Caco-2 (cell line): ENCODE results near the gene ZNF76. TPM values are rescaled to one million over a fixed set of nuclear protein-coding genes. Genes with fewer than 3 reads are reported as not detected.

Experiments
- BruUV-seq: library from RNA; stranded (reverse); fragments of 400-500 nt; replicated peaks from 2 replicates; lab custom pipeline; 2021; lab: Mats Ljungman, UMichigan
- CTCF ChIA-PET: fragments of 300-600 bp; sonication (Branson Sonifier 250); formaldehyde crosslinking; loops from one replicate; lab custom pipeline; 2022; ENCODE audit warnings: antibody characterized with exemption; lab: Charles Lee
- POLR2A ChIA-PET: fragments of 300-600 bp; sonication (Branson Sonifier 250); formaldehyde crosslinking; loops from one replicate; lab custom pipeline; 2022; ENCODE audit warnings: antibody characterized with exemption; lab: Charles Lee
- DNase-seq, 2 experiments: peaks; one replicate each; pipeline versions ENCODE4 v3.0.0 to v3.0.0-alpha.2; 2020 to 2022
- H3K27me3 ChIP-seq: replicated peaks from 2 replicates; pipeline ENCODE4 v1.6.0; 2011; ENCODE audit warnings: low read length; ENCODE audit not compliant: control insufficient read depth, insufficient read depth
- H3K36me3 ChIP-seq: 2 replicates; pipeline ENCODE4 v1.5.1; 2011; ENCODE audit warnings: low read length; ENCODE audit not compliant: control insufficient read depth, insufficient read depth
- H3K4me1 ChIP-seq: fragments of 250-450 bp; sonication (Bioruptor Pico); 2 replicates; pipeline ENCODE4 v1.5.1; 2020; ENCODE audit warnings: mild to moderate bottlenecking
- H3K4me3 ChIP-seq: 2 replicates; pipeline ENCODE4 v1.5.1; 2011; ENCODE audit warnings: low read depth, mild to moderate bottlenecking, control low read depth, low read length
- H3K9me3 ChIP-seq: fragments of 250-450 bp; sonication (Bioruptor Pico); 2 replicates; pipeline ENCODE4 v1.5.1; 2020; ENCODE audit warnings: mild to moderate bottlenecking, moderate library complexity
- H3K27ac Mint-ChIP-seq: one replicate; pipeline ENCODE4 v1.8.0; 2022; ENCODE audit warnings: mixed read lengths; ENCODE audit not compliant: unreplicated experiment
- H3K27me3 Mint-ChIP-seq: one replicate; pipeline ENCODE4 v1.8.0; 2022; ENCODE audit warnings: mixed read lengths; ENCODE audit not compliant: insufficient read depth, unreplicated experiment
- H3K36me3 Mint-ChIP-seq: one replicate; pipeline ENCODE4 v1.8.0; 2022; ENCODE audit warnings: mild to moderate bottlenecking, mixed read lengths; ENCODE audit not compliant: insufficient read depth, unreplicated experiment
- H3K4me1 Mint-ChIP-seq: one replicate; pipeline ENCODE4 v1.8.0; 2022; ENCODE audit warnings: low read depth, mixed read lengths; ENCODE audit not compliant: unreplicated experiment
- H3K4me3 Mint-ChIP-seq: one replicate; pipeline ENCODE4 v1.8.0; 2022; ENCODE audit warnings: mild to moderate bottlenecking, moderate library complexity, mixed read lengths; ENCODE audit not compliant: unreplicated experiment
- H3K9me3 Mint-ChIP-seq: one replicate; pipeline ENCODE4 v1.8.0; 2022; ENCODE audit warnings: mixed read lengths; ENCODE audit not compliant: unreplicated experiment
- intact Hi-C: fragments of 100-400 bp; cut with micrococcal nuclease; formaldehyde crosslinking; loops from one replicate; pipeline ENCODE4 v1.10.0; 2022; ENCODE audit not compliant: unreplicated experiment
- total RNA-seq: library from RNA; stranded (reverse); gene quantifications from 2 replicates; pipeline ENCODE4 v1.2.3, GENCODE V29; 2022
- TF ChIP-seq, protein P1 (sequence below), 2 experiments: fragments of 200-600 bp in 1 of 2; IDR thresholded peaks; 1 replicate in 1 of 2; 2 replicates in 1 of 2; pipeline versions ENCODE4 v1.5.1 to v1.8.0; 2011 to 2022; ENCODE audit warnings: antibody characterized with exemption in 1 of 2, control low read depth in 1 of 2, inconsistent platforms in 1 of 2, low read depth in 1 of 2, low read length in 1 of 2, mild to moderate bottlenecking in 1 of 2, moderate library complexity in 1 of 2; ENCODE audit not compliant: insufficient read depth in 1 of 2, severe bottlenecking in 1 of 2, unreplicated experiment in 1 of 2

Gene ZNF76
- total RNA-seq, 1 experiment from 2014 or later = 22.7 TPM

DNA sequence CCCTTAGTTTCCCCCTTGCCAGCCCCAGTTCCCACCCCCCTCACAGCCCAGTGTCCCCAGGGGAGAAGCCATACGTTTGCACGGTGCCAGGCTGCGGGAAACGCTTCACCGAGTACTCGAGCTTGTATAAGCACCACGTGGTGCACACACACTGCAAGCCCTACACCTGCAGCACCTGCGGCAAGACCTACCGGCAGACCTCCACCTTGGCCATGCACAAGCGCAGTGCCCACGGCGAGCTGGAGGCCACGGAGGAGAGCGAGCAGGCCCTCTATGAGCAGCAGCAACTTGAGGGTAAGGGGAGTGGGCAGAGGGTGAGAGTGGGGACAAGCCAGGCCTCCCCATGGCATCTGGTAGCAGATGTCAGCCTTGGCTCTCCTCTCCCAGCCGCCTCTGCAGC lies 33.0 kb downstream of the ZNF76 start:
- H3K27me3 Mint-ChIP-seq = no peaks in the 10 kb centered on the region
- H3K27ac Mint-ChIP-seq = no peak overlapping the region
- intact Hi-C loops = loop anchor here (10.0 kb wide), 2 partner anchors 232 to 442 kb away; partner anchors contain the start of gene ARMC12
- Histone ChIP-seq H3K36me3 (peaks cover 1% of the 10 kb centered on the region; the same call in 1 of the 2 replicates), H3K4me1 (no peaks in the 10 kb centered on the region), H3K9me3 (no peaks in the 10 kb centered on the region), H3K4me3 (no peak overlapping the region), H3K27me3 (no peaks in the 10 kb centered on the region)
- H3K4me1 Mint-ChIP-seq = no peaks in the 10 kb centered on the region
- DNase-seq = no peak
- no peak overlapping the region for H3K4me3 Mint-ChIP-seq
- TF ChIP-seq, protein P1, sequence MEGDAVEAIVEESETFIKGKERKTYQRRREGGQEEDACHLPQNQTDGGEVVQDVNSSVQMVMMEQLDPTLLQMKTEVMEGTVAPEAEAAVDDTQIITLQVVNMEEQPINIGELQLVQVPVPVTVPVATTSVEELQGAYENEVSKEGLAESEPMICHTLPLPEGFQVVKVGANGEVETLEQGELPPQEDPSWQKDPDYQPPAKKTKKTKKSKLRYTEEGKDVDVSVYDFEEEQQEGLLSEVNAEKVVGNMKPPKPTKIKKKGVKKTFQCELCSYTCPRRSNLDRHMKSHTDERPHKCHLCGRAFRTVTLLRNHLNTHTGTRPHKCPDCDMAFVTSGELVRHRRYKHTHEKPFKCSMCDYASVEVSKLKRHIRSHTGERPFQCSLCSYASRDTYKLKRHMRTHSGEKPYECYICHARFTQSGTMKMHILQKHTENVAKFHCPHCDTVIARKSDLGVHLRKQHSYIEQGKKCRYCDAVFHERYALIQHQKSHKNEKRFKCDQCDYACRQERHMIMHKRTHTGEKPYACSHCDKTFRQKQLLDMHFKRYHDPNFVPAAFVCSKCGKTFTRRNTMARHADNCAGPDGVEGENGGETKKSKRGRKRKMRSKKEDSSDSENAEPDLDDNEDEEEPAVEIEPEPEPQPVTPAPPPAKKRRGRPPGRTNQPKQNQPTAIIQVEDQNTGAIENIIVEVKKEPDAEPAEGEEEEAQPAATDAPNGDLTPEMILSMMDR (IDR thresholded peaks at IDR 0.05; ENCODE audit: insufficient read depth in 1 of 2, low read depth in 1 of 2, low read length in 1 of 2, severe bottlenecking in 1 of 2, unreplicated experiment in 1 of 2) = no peak
- BruUV-seq = no TSS peak
- ChIA-PET CTCF (interaction anchor here (1.1 to 1.7 kb wide), 2 partner anchors 157 to 159 kb away, joined by 3 to 4 read pairs; partner anchors contain the start of gene FANCE), POLR2A (no interaction called here)
- no peaks in the 10 kb centered on the region for H3K36me3 Mint-ChIP-seq
- H3K9me3 Mint-ChIP-seq = no peaks in the 10 kb centered on the region

DNA sequence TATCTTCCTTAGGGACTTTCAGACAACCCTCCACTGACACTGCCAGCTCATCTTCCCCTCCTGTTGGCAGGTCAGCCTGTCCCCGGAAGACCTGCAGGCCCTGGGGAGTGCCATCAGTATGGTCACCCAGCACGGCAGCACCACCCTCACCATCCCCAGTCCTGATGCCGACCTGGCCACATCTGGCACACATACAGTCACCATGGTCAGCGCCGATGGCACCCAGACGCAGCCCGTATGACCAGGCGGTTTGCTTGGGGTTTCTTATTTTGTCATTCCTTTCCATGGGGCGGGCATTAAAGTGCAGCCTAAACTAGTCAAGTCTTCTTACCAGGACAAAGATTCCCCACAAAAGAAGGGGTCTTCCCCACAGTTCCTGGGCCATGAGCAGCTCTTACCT lies 34.1 kb downstream of the ZNF76 start:
- Histone ChIP-seq H3K36me3 (peaks cover 1% of the 10 kb centered on the region; the same call in 1 of the 2 replicates), H3K4me3 (no peak overlapping the region), H3K9me3 (no peaks in the 10 kb centered on the region), H3K4me1 (peaks cover 5% of the 10 kb centered on the region; the same call in 1 of the 2 replicates), H3K27me3 (no peaks in the 10 kb centered on the region)
- Mint-ChIP-seq H3K27ac (no peak overlapping the region), H3K9me3 (no peaks in the 10 kb centered on the region), H3K36me3 (no peaks in the 10 kb centered on the region), H3K27me3 (no peaks in the 10 kb centered on the region), H3K4me3 (no peak overlapping the region), H3K4me1 (no peaks in the 10 kb centered on the region)
- DNase-seq = no peak
- intact Hi-C loops = loop anchor here (1.0 to 10.0 kb wide), 3 partner anchors 175 to 441 kb away; partner anchors contain the start of genes ARMC12 and RPL10A
- TF ChIP-seq, protein P1 (IDR thresholded peaks at IDR 0.05; ENCODE audit: insufficient read depth in 1 of 2, low read depth in 1 of 2, low read length in 1 of 2, severe bottlenecking in 1 of 2, unreplicated experiment in 1 of 2) = no peak
- ChIA-PET CTCF (interaction anchor here (1.4 to 1.7 kb wide), 2 partner anchors 34 to 158 kb away, joined by 4 to 5 read pairs; partner anchors contain the start of gene FANCE), POLR2A (no interaction called here)
- no TSS peak for BruUV-seq

DNA sequence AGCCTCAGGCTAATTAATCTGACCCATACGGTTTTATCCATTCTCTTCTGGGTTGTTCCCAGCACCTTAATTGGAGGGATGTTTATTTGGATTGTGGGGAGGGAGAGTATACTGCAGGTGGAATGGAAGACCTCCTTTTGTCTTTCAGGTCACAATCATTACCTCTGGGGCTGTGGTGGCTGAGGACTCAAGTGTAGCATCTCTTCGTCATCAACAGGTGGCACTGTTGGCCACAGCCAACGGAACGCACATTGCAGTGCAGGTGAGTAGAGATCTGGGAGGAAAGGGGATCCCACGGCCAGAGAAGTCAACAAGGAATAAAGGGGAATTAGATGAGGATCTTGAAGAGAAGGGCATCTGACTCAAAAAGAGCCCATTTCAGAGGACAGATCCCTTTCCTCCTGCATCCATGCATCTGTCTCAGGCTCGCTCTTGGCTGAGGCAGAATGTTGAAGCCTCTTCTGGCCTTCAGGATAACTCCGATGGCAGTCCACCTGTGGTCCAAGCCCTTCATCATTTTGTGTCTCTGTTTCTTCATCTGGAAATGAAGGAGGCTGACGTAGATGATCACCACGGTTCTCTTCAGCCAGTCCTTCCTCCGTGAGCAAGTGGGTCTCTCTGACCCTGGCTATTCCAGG lies 34.9 kb downstream of the ZNF76 start:
- no peaks in the 10 kb centered on the region for H3K27me3 ChIP-seq
- Mint-ChIP-seq H3K27me3 (no peaks in the 10 kb centered on the region), H3K9me3 (no peaks in the 10 kb centered on the region), H3K4me3 (no peak overlapping the region), H3K4me1 (no peaks in the 10 kb centered on the region), H3K36me3 (no peaks in the 10 kb centered on the region), H3K27ac (no peak overlapping the region)
- peaks cover 5% of the 10 kb centered on the region; the same call in 1 of the 2 replicates for H3K4me1 ChIP-seq
- intact Hi-C loops = loop anchor here (1.0 to 10.0 kb wide), 3 partner anchors 174 to 440 kb away; partner anchors contain the start of genes ARMC12 and RPL10A
- no TSS peak for BruUV-seq
- H3K9me3 ChIP-seq = no peaks in the 10 kb centered on the region
- no peak overlapping the region for H3K4me3 ChIP-seq
- DNase-seq = peak in 1 of 2 experiments; percentile 56
- TF ChIP-seq, protein P1 (IDR thresholded peaks at IDR 0.05; ENCODE audit: insufficient read depth in 1 of 2, low read depth in 1 of 2, low read length in 1 of 2, severe bottlenecking in 1 of 2, unreplicated experiment in 1 of 2) = peak; percentile 76 to 83
- ChIA-PET POLR2A (no interaction called here), CTCF (interaction anchor here (1.4 to 1.7 kb wide), 2 partner anchors 33 to 157 kb away, joined by 4 to 5 read pairs; partner anchors contain the start of gene FANCE)
- H3K36me3 ChIP-seq = peaks cover 1% of the 10 kb centered on the region; the same call in 1 of the 2 replicates
